SK-N-SH treated with all-trans-retinoic acid at 6 μM for 48 hours (cell line): ENCODE results near the gene GIMAP5.

Experiments
- ATAC-seq: fragments of 200-7000 bp; cut with Tn5 transposase; 3 replicates; pipeline ENCODE4 v1.9.1; 2020; ENCODE audit warnings: mild to moderate bottlenecking, moderate library complexity
- ARNTL ChIP-seq: fragments of 450-650 bp; formaldehyde crosslinking; IDR thresholded peaks from 2 replicates; pipeline ENCODE4 v1.5.0; 2020; ENCODE audit warnings: low read depth, mild to moderate bottlenecking, moderate library complexity, borderline replicate concordance
- BACH2 ChIP-seq: fragments of 250-450 bp; sonication (Bioruptor Pico); IDR thresholded peaks from 2 replicates; pipeline ENCODE4 v1.9.0; 2021; ENCODE audit warnings: mild to moderate bottlenecking, borderline replicate concordance
- CREB5 ChIP-seq: fragments of 250-450 bp; sonication (Bioruptor Pico); IDR thresholded peaks from 2 replicates; pipeline ENCODE4 v1.5.1; 2020; ENCODE audit warnings: low read depth, mild to moderate bottlenecking, moderate library complexity
- CSDC2 ChIP-seq: fragments of 250-450 bp; sonication (Bioruptor Pico); IDR thresholded peaks from 2 replicates; pipeline ENCODE4 v1.5.0; 2020; ENCODE audit warnings: mild to moderate bottlenecking, moderate library complexity
- CSRNP3 ChIP-seq: fragments of 250-450 bp; sonication (Bioruptor Pico); IDR thresholded peaks from 2 replicates; pipeline ENCODE4 v1.5.1; 2021; ENCODE audit warnings: mild to moderate bottlenecking, moderate library complexity
- ESRRG ChIP-seq: fragments of 250-450 bp; sonication (Bioruptor Pico); IDR thresholded peaks from 2 replicates; pipeline ENCODE4 v1.6.1; 2021; ENCODE audit warnings: mild to moderate bottlenecking
- GLIS3 ChIP-seq: fragments of 250-450 bp; sonication (Bioruptor Pico); IDR thresholded peaks from 2 replicates; pipeline ENCODE4 v1.5.0; 2020; ENCODE audit warnings: mild to moderate bottlenecking, moderate library complexity
- PATZ1 ChIP-seq: fragments of 250-450 bp; sonication (Bioruptor Pico); IDR thresholded peaks from 2 replicates; pipeline ENCODE4 v1.8.0; 2020; ENCODE audit warnings: mild to moderate bottlenecking, moderate library complexity, borderline replicate concordance
- POU6F1 ChIP-seq: fragments of 250-450 bp; sonication (Bioruptor Pico); IDR thresholded peaks from 2 replicates; pipeline ENCODE4 v1.8.0; 2021; ENCODE audit warnings: low read depth, mild to moderate bottlenecking, moderate library complexity, borderline replicate concordance
- PPARA ChIP-seq: fragments of 250-450 bp; sonication (Bioruptor Pico); IDR thresholded peaks from 2 replicates; pipeline ENCODE4 v1.5.0; 2020; ENCODE audit warnings: mild to moderate bottlenecking, borderline replicate concordance
- RARB ChIP-seq: fragments of 250-450 bp; sonication (Bioruptor Pico); IDR thresholded peaks from 2 replicates; pipeline ENCODE4 v1.8.0; 2021; ENCODE audit warnings: mild to moderate bottlenecking, moderate library complexity
- TOX ChIP-seq: fragments of 250-450 bp; sonication (Bioruptor Pico); IDR thresholded peaks from 2 replicates; pipeline ENCODE4 v1.8.0; 2021; ENCODE audit warnings: mild to moderate bottlenecking, moderate library complexity, borderline replicate concordance
- TSHZ2 ChIP-seq: fragments of 250-450 bp; sonication (Bioruptor Pico); IDR thresholded peaks from 2 replicates; pipeline ENCODE4 v1.5.0; 2020; ENCODE audit warnings: mild to moderate bottlenecking, moderate library complexity
- ZC3H10 ChIP-seq: fragments of 250-450 bp; sonication (Bioruptor Pico); IDR thresholded peaks from 2 replicates; pipeline ENCODE4 v1.5.1; 2021; ENCODE audit warnings: mild to moderate bottlenecking, moderate library complexity
- ZFP3 ChIP-seq: fragments of 250-450 bp; sonication (Bioruptor Pico); IDR thresholded peaks from 2 replicates; pipeline ENCODE4 v1.5.0; 2020; ENCODE audit warnings: mild to moderate bottlenecking, moderate library complexity
- ZFP30 ChIP-seq: fragments of 450-650 bp; formaldehyde crosslinking; IDR thresholded peaks from 2 replicates; pipeline ENCODE4 v1.5.0; 2022; ENCODE audit warnings: mild to moderate bottlenecking, moderate library complexity
- ZNF565 ChIP-seq: fragments of 450-650 bp; formaldehyde crosslinking; conservative IDR thresholded peaks from 2 replicates; pipeline ENCODE4 v1.5.0; 2020; ENCODE audit warnings: low read depth, mild to moderate bottlenecking, moderate library complexity
- ZNF70 ChIP-seq: fragments of 450-650 bp; formaldehyde crosslinking; IDR thresholded peaks from 2 replicates; pipeline ENCODE4 v1.5.0; 2020; ENCODE audit warnings: mild to moderate bottlenecking, moderate library complexity
- ZNF8 ChIP-seq: fragments of 450-650 bp; formaldehyde crosslinking; IDR thresholded peaks from 2 replicates; pipeline ENCODE4 v1.5.0; 2020; ENCODE audit warnings: mild to moderate bottlenecking, moderate library complexity

GIMAP5 gene

GRCh38 chr7:150778014-150778737 is 41.0 kb downstream of the GIMAP5 start:
- TF ChIP-seq CSDC2 (CRISPR knock-in tag) (no peak), ESRRG (CRISPR knock-in tag) (no peak), PATZ1 (no peak), TSHZ2 (CRISPR knock-in tag) (no peak), PPARA (no peak), POU6F1 (CRISPR knock-in tag) (no peak), ZNF8 (no peak), RARB (CRISPR knock-in tag) (no peak), CSRNP3 (CRISPR knock-in tag) (no peak), ZFP3 (no peak), ZNF70 (CRISPR knock-in tag) (no peak), CREB5 (CRISPR knock-in tag) (no peak), ZFP30 (no peak), BACH2 (CRISPR knock-in tag) (no peak)
- peak; percentile 19 for ATAC-seq

- TF ChIP-seq ZNF8, result no peak
- TF ChIP-seq, all 23 proteins: peak for 0
- peak; percentile 100 for ATAC-seq
These were observed 41.6 kb downstream of the GIMAP5 start for GRCh38 chr7:150778738-150779301.

- TF ChIP-seq ZNF70 (CRISPR knock-in tag) (no peak), POU6F1 (CRISPR knock-in tag) (no peak), ZFP3 (no peak), GLIS3 (CRISPR knock-in tag) (no peak), ZNF8 (no peak), RARB (CRISPR knock-in tag) (no peak), CREB5 (CRISPR knock-in tag) (no peak), ARNTL (CRISPR knock-in tag) (no peak), ZFP30 (no peak), ZC3H10 (CRISPR knock-in tag) (no peak), ZNF565 (CRISPR knock-in tag) (no peak), TOX (CRISPR knock-in tag) (no peak)
- ATAC-seq, result no peak
These were observed 43.1 kb downstream of the GIMAP5 start for GRCh38 chr7:150780292-150780691.
